Thyroid gland (tissue), 4 donors: ENCODE results near the gene PRKAR2B.

Source experiments
- CTCF ChIP-seq, 6 experiments: fragments of 200-600 bp in 3 of 6; fragments of 450-650 bp in 3 of 6; sonication (generic) in 3 of 6; IDR thresholded peaks; one replicate each; pipeline ENCODE4 v1.5.1; 2016 to 2019; ENCODE audit warnings: antibody characterized with exemption in 6 of 6, mild to moderate bottlenecking in 2 of 6, inconsistent platforms in 1 of 6, moderate library complexity in 1 of 6
- POLR2A ChIP-seq, 2 donors: fragments of 450-650 bp; IDR thresholded peaks; one replicate each; pipeline ENCODE4 v1.6.1; 2017; ENCODE audit warnings: antibody characterized with exemption in 2 of 2, mild to moderate bottlenecking in 2 of 2, moderate library complexity in 1 of 2

GRCh38 chr7:107041097-107041496 lies 3.4 kb upstream of the PRKAR2B start:
- no peak for TF ChIP-seq CTCF (IDR thresholded peaks at IDR 0.05)
- no peak for TF ChIP-seq POLR2A (IDR thresholded peaks at IDR 0.05)
